ENCODE data around the gene LVRN. TPM values are rescaled to one million over a fixed set of nuclear protein-coding genes. Genes with fewer than 3 reads are reported as not detected.

The LVRN gene
- total RNA-seq, 6 donors from 2014 or later, result 0.17 to 0.40 (median 0.30) TPM; not detected in 3

- no peak overlapping the region for H3K4me3 ChIP-seq
- no peak for TF ChIP-seq POLR2A (IDR thresholded peaks at IDR 0.05)
- no peak for TF ChIP-seq EP300 (IDR thresholded peaks at IDR 0.05)
- no peak for TF ChIP-seq POLR2AphosphoS5 (IDR thresholded peaks at IDR 0.05)
- TF ChIP-seq, protein P1, sequence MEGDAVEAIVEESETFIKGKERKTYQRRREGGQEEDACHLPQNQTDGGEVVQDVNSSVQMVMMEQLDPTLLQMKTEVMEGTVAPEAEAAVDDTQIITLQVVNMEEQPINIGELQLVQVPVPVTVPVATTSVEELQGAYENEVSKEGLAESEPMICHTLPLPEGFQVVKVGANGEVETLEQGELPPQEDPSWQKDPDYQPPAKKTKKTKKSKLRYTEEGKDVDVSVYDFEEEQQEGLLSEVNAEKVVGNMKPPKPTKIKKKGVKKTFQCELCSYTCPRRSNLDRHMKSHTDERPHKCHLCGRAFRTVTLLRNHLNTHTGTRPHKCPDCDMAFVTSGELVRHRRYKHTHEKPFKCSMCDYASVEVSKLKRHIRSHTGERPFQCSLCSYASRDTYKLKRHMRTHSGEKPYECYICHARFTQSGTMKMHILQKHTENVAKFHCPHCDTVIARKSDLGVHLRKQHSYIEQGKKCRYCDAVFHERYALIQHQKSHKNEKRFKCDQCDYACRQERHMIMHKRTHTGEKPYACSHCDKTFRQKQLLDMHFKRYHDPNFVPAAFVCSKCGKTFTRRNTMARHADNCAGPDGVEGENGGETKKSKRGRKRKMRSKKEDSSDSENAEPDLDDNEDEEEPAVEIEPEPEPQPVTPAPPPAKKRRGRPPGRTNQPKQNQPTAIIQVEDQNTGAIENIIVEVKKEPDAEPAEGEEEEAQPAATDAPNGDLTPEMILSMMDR (IDR thresholded peaks at IDR 0.05), result no peak
- no peaks in the 10 kb centered on the region for H3K4me1 ChIP-seq
- H3K27ac ChIP-seq, result no peak overlapping the region
- DNase-seq (no peak), ATAC-seq (ENCODE audit: low FRiP score in 2 of 2) (peak in 1 of 2 donors; percentile 49)
- no peaks in the 10 kb centered on the region for H3K27me3 ChIP-seq
- H3K36me3 ChIP-seq, result no peaks in the 10 kb centered on the region
- WGBS, 2 donors, result 66 to 69% methylated on average over 3 of the region's 3 CpGs
- no peaks in the 10 kb centered on the region for H3K9me3 ChIP-seq
Observed at GRCh38 chr5:115948091-115948534, 14.2 kb upstream of the LVRN start.

GRCh38 chr5:115949096-115949495 lies 13.2 kb upstream of the LVRN start:
- Histone ChIP-seq H3K27ac (no peak overlapping the region), H3K4me3 (no peak overlapping the region), H3K4me1 (no peaks in the 10 kb centered on the region), H3K9me3 (no peaks in the 10 kb centered on the region), H3K27me3 (no peaks in the 10 kb centered on the region), H3K36me3 (no peaks in the 10 kb centered on the region)
- DNase-seq, result no peak
- peak in 1 of 2 donors; percentile 45 for ATAC-seq (ENCODE audit: low FRiP score in 2 of 2)
- 83 to 84% methylated on average over 1 of the region's 1 CpG for WGBS, 2 donors
- TF ChIP-seq POLR2A (IDR thresholded peaks at IDR 0.05) (no peak), EP300 (IDR thresholded peaks at IDR 0.05) (no peak), POLR2AphosphoS5 (IDR thresholded peaks at IDR 0.05) (no peak)
- TF ChIP-seq, protein P1 (IDR thresholded peaks at IDR 0.05), result no peak

DNA sequence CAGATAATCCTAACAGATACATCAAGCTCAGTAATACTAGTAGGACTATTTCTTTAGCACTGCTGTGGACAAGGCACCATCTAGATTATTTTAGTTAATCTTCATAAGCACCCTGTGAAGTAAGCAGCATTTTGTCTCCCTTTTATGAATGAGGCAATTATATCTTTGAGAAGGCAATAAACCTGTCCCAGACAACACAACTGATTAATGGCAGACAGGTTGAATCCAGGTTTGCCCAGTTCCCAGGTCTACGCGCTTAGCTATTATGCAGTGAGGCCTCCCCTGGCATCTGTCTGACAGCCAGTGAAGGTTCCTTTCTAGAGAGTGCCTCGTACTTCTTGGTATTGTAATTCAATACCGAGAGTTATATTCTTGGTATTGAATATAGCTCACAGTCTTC lies 9.7 kb upstream of the LVRN start:
- no peaks in the 10 kb centered on the region for H3K27me3 ChIP-seq
- ATAC-seq (ENCODE audit: low FRiP score in 2 of 2), result no peak
- WGBS, 2 donors, result 55 to 57% methylated on average over 4 of the region's 4 CpGs

GRCh38 chr5:115954144-115954543 lies 8.1 kb upstream of the LVRN start:
- no peak for DNase-seq
- Histone ChIP-seq H3K9me3 (no peaks in the 10 kb centered on the region), H3K27me3 (no peaks in the 10 kb centered on the region), H3K27ac (no peak overlapping the region), H3K4me1 (no peaks in the 10 kb centered on the region), H3K4me3 (no peak overlapping the region), H3K36me3 (no peaks in the 10 kb centered on the region)
- ATAC-seq (ENCODE audit: low FRiP score in 2 of 2), result no peak
- TF ChIP-seq, protein P1 (IDR thresholded peaks at IDR 0.05), result no peak
- no peak for TF ChIP-seq POLR2AphosphoS5 (IDR thresholded peaks at IDR 0.05)
- no peak for TF ChIP-seq EP300 (IDR thresholded peaks at IDR 0.05)
- no peak for TF ChIP-seq POLR2A (IDR thresholded peaks at IDR 0.05)

More for the DNA sequence above, 9.7 kb upstream of the LVRN start:
- Histone ChIP-seq H3K9me3 (no peaks in the 10 kb centered on the region), H3K4me3 (no peak overlapping the region), H3K27ac (no peak overlapping the region), H3K4me1 (no peaks in the 10 kb centered on the region), H3K36me3 (no peaks in the 10 kb centered on the region)
- no peak for TF ChIP-seq POLR2AphosphoS5 (IDR thresholded peaks at IDR 0.05)
- TF ChIP-seq, protein P1 (IDR thresholded peaks at IDR 0.05), result no peak
- no peak for TF ChIP-seq POLR2A (IDR thresholded peaks at IDR 0.05)
- no peak for TF ChIP-seq EP300 (IDR thresholded peaks at IDR 0.05)
- DNase-seq, result no peak

DNA sequence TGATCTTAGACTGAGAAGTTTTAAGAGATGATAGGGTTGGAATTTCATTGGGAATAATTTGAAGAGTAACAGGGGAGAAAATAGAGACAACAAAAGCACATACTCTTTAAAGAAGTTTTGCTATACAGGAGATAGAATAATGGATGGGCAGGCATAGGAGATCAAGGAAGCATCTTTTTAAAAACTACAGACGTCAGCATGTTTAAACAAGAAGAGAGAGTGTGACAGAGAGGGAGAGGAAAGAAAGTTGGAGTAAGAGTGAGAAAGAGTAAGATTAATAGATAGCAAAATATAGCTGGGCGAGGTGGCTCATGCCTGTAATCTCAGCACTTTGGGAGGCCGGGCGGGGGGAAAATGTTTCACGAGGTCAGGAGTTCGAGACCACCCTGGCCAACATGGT lies 5.3 kb upstream of the LVRN start:
- Histone ChIP-seq H3K27me3 (peaks cover 0 to 11% (median 4%) of the 10 kb centered on the region in 4 donors), H3K9me3 (no peaks in the 10 kb centered on the region)

More for the DNA sequence above, 5.3 kb upstream of the LVRN start:
- peaks cover 5 to 8% (median 7%) of the 10 kb centered on the region in 4 donors for H3K4me1 ChIP-seq
- WGBS, 2 donors, result 71 to 86% methylated on average over 6 of the region's 6 CpGs
- no peaks in the 10 kb centered on the region for H3K36me3 ChIP-seq
- DNase-seq, result no peak
- no peak overlapping the region for H3K4me3 ChIP-seq
- ATAC-seq (ENCODE audit: low FRiP score in 2 of 2), result no peak
- no peak overlapping the region for H3K27ac ChIP-seq
- TF ChIP-seq POLR2AphosphoS5 (IDR thresholded peaks at IDR 0.05) (no peak), EP300 (IDR thresholded peaks at IDR 0.05) (no peak), POLR2A (IDR thresholded peaks at IDR 0.05) (no peak)
- TF ChIP-seq, protein P1 (IDR thresholded peaks at IDR 0.05), result no peak
